HG03575 (cell line): ENCODE measurements around the gene RPS15.
"Not testable (repeated sequence)": the region's sequence is repeated elsewhere in the genome, so short reads cannot be mapped to it uniquely, and the experiment has no call there.

Experiments used
- ATAC-seq: cut with Tn5 transposase; IDR thresholded peaks from one replicate; pipeline ENCODE4 v1.9.1; 2021; ENCODE audit not compliant: unreplicated experiment, insufficient number of reproducible peaks, low FRiP score; ENCODE audit errors: extremely low read depth

The RPS15 gene

GRCh38 chr19:1417681-1418495 is 20.3 kb upstream of the RPS15 start:
- no peak for ATAC-seq

DNA sequence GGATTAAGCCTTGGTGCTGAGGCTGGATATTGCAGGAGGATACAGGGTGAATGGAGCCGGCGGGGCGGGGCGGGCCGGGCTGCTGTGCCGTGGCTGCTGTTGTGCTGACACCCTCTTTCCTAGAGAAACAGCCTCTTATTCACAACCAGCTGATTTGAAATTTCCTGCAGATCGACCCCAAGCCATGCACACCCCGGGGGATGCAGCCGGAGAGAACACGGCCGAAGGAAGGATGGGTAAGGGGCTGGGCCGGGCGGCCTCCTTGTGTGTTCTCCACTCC is 19.8 kb upstream of the RPS15 start:
- ATAC-seq: no peak

- no peak for ATAC-seq
Observed at GRCh38 chr19:1418951-1419738, 19.1 kb upstream of the RPS15 start.

GRCh38 chr19:1420085-1420484 is 18.1 kb upstream of the RPS15 start:
- ATAC-seq: not testable (repeated sequence)

DNA sequence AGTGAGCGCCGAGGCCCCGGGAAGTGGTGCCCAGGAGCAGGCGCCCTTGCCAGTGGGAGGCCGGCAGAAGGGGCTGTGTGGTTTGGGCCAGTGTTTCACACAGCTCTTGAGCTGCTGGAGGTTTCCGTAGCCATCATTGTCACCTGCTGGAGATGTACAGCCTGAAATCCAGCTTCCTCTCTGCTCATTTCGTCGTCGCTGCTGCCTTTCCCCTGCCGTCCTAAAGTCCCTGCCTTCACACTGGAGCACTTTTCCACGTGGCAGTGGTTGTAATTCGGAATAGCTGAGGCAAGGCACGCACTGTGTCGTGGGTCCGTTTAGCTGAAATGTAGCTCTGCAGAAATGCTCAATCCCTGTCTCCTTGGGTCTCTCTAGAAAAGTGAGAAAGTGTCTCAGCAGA is 17.6 kb upstream of the RPS15 start:
- no peak for ATAC-seq

GRCh38 chr19:1421218-1421957 is 16.8 kb upstream of the RPS15 start:
- ATAC-seq: no peak

DNA sequence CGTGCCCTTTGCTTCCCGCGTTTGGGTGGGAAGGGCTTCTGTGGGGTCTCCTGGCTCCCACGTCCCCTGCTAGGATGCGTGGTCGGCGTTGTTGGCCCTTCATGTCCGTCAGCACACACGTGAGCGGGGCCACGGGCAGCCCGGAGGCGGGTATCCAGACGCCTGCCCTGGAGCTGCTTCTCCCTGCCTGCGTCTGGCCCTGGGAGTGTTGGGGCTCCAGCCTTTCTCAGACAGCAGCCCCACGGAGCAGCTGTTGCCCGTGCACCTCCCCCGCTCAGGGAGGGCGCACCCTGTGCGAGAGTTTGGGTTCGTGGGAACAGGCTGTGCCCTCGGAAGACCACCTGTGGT is 16.3 kb upstream of the RPS15 start:
- ATAC-seq: no peak

- no peak for ATAC-seq
Observed at GRCh38 chr19:1422360-1422759, 15.8 kb upstream of the RPS15 start.

GRCh38 chr19:1422943-1423342 is 15.3 kb upstream of the RPS15 start:
- ATAC-seq: no peak

- no peak for ATAC-seq
Observed at GRCh38 chr19:1423436-1424191, 14.6 kb upstream of the RPS15 start.

- no peak for ATAC-seq
Observed at GRCh38 chr19:1424192-1424955, 13.8 kb upstream of the RPS15 start.

DNA sequence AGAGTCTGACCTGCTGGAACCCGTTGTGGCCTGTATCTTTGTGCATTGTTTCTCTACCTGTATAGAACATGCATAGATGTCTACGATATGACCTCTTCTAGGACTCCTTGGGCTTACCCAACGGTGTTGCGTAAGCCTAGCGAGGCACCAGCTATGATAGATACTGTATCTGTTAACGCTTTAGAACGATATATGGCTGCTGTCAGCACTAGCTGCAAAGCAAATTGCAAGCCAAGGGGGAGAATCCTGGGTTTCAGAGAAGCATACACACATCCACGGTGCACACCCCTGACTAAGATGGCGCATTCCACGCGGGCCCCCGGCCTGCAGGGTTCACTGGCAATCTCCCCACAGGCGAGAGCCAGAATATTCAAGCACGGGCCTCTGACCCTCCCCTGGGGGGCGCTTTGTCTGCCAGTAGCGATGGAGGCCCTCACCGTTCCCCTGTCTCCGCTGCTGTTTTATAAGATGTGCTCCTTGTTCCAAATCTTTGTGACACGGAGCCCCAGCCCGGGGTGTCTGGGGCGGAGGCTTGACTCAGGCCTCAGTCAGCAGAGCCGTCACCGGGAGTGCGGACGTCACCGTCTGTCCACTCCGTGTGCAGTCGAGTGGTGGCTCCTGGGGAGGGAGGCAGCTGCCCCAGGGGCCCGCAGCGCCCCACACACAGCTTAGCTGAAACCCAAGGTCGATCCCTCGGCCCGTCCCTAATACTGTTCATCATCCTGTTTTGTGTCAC is 12.9 kb upstream of the RPS15 start:
- no peak for ATAC-seq

DNA sequence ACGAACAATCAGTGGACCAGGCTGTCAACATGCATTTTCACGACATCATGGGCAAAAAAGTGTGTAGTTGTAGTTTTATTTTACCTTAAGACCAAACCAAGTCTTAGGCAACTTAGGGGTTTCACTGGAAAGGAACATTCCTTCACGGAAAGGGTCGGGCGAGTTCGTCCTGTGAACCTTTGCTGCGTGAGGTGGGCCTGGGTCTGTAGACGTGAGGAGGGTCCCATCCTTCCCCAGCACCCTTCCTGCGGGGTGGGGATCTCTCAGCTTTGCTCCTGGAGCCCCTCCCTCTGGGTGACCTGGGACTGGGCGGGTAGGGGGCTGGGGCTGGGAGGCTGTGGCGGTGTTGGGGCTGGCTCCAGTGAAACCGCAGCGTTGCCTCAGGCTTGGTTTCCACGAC is 12.3 kb upstream of the RPS15 start:
- ATAC-seq: no peak

GRCh38 chr19:1426736-1427135 is 11.5 kb upstream of the RPS15 start:
- ATAC-seq: no peak

- no peak for ATAC-seq
Observed at GRCh38 chr19:1427221-1427920, 10.8 kb upstream of the RPS15 start.

DNA sequence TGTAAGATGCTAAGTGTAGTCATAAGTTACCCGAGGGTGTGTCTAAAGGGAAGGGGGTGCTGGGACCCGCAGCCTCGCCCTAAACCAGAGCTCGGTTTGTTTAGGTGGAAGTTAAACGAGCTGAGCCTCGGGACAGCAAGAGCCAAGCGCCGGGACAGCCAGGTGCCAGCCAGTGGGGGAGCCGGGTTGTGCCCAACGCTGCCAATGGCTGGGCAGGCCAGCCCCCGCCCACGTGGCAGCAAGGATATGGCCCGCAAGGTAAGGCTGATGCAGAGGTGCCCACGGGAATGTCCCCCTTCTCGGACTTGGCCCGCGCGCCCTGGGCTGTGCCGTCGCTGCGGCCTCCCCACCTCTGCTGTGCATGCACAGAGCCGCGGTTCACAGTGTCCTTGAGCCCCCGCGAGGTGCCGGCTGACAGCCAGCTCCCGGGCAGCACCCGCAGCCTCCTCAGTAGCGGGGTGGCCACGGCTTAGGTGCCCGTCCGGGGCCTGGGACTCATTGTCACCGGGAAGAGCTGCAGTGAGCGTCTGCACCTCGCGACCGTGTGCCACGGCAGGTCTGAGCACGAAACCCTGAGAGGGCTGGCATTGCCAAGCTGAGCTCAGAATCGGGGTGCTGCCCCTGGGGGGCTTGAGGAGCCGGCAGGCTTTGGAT is 9.3 kb upstream of the RPS15 start:
- no peak for ATAC-seq

- ATAC-seq: no peak
Observed at GRCh38 chr19:1429750-1430149, 8.4 kb upstream of the RPS15 start.
